Karpas-422 (cell line): ENCODE data around the gene NPEPPS. TPM values are rescaled to one million over a fixed set of nuclear protein-coding genes. Genes with fewer than 3 reads are reported as not detected.
A peak's percentile ranks its signal among the peaks of the same experiment; 100 is the strongest.

ENCODE experiments used
- DNase-seq: peaks from one replicate; pipeline ENCODE4 v3.0.0-alpha.2; 2015
- H2AFZ ChIP-seq: fragments of 200-600 bp; sonication (generic); 2 replicates; pipeline ENCODE4 v1.6.1; 2014; ENCODE audit warnings: antibody characterized with exemption, low read length, mixed read lengths
- H3K27ac ChIP-seq: fragments of 200-600 bp; sonication (generic); 2 replicates; pipeline ENCODE4 v1.5.1; 2014; ENCODE audit warnings: mild to moderate bottlenecking, low read length, moderate library complexity
- H3K27me3 ChIP-seq: fragments of 200-600 bp; sonication (generic); 2 replicates; pipeline ENCODE4 v1.6.1; 2014; ENCODE audit warnings: low read length, mixed read lengths
- H3K36me3 ChIP-seq: fragments of 200-600 bp; sonication (generic); 2 replicates; pipeline ENCODE4 v1.6.1; 2014; ENCODE audit warnings: low read length, mixed read lengths; ENCODE audit not compliant: insufficient read depth
- H3K4me1 ChIP-seq: fragments of 200-600 bp; sonication (generic); 2 replicates; pipeline ENCODE4 v1.6.1; 2014; ENCODE audit warnings: mild to moderate bottlenecking, low read length, mixed read lengths
- H3K4me2 ChIP-seq: fragments of 200-600 bp; sonication (generic); 2 replicates; pipeline ENCODE4 v1.6.1; 2014; ENCODE audit warnings: low read length, low read depth, mild to moderate bottlenecking; ENCODE audit not compliant: poor library complexity, severe bottlenecking
- H3K4me3 ChIP-seq: fragments of 200-600 bp; sonication (generic); 2 replicates; pipeline ENCODE4 v1.5.1; 2014; ENCODE audit warnings: mild to moderate bottlenecking, antibody characterized with exemption, low read length, mixed read lengths
- H3K79me2 ChIP-seq: fragments of 200-600 bp; sonication (generic); 2 replicates; pipeline ENCODE4 v1.6.1; 2014; ENCODE audit warnings: mild to moderate bottlenecking, low read length, mixed read lengths
- H3K9ac ChIP-seq: fragments of 200-600 bp; sonication (generic); 2 replicates; pipeline ENCODE4 v1.6.0; 2014; ENCODE audit warnings: low read length
- H3K9me2 ChIP-seq: fragments of 200-600 bp; sonication (generic), shearing (Covaris generic); replicated peaks from 2 replicates; pipeline ENCODE4 v1.6.0; 2014; ENCODE audit warnings: mild to moderate bottlenecking, low read length, moderate library complexity; ENCODE audit not compliant: insufficient read depth
- H3K9me3 ChIP-seq: fragments of 300-700, 200-600 bp; sonication (generic); 2 replicates; pipeline ENCODE4 v1.6.1; 2014; ENCODE audit warnings: low read length, mixed read lengths
- H4K20me1 ChIP-seq: fragments of 200-600 bp; sonication (generic); 2 replicates; pipeline ENCODE4 v1.6.1; 2014; ENCODE audit warnings: mild to moderate bottlenecking, antibody characterized with exemption, low read length, low read depth; ENCODE audit not compliant: insufficient read depth
- total RNA-seq: library from RNA; depleted of rRNA; stranded (reverse); fragments of >200 nt; shearing (Covaris generic); gene quantifications from 2 replicates; pipeline ENCODE4 v1.2.3, GENCODE V29; 2014; ENCODE audit warnings: low replicate concordance

The NPEPPS gene
- total RNA-seq, 1 experiment from 2014 or later = 64.4 TPM

DNA sequence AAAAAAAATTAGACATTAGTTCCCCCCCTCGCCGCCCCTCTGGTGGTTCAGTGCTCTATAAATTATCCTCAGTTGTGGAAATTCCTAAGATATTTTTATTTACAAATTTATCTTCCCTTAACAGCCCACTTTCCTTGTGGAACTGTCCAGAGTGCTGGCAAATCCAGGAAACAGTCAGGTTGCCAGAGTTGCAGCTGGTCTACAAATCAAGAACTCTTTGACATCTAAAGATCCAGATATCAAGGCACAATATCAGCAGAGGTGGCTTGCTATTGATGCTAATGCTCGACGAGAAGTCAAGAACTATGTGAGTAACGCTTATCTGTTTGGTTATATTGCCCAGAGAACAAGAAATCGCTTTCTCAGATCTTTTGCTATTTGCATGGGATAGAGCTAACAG, 121.7 kb downstream of the NPEPPS start:
- no peak overlapping the region for H3K27ac ChIP-seq

DNA sequence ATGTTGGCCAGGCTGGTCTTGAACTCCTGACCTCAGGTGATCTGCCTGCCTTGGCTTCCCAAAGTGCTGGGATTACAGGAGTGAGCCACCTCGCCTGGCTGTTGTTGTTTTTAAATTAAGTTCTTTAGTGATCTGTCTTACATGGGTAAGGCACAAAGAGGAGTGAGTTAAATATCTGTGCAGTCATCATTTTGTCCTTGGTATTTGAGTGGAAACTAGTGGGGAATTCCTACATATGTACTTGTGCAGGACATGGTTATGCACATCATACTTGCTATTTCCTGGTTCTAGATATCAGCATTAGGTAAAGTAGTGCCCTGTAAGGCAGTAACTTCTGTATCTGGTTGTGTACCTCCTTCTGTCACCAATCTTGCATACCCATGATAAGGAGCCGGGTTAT, 122.5 kb downstream of the NPEPPS start:
- no peaks in the 10 kb centered on the region for H3K9me3 ChIP-seq
- no peak overlapping the region for H3K9ac ChIP-seq
- no peak overlapping the region for H3K4me3 ChIP-seq
- H4K20me1 ChIP-seq = peaks cover 27% of the 10 kb centered on the region
- H3K4me2 ChIP-seq = no peak overlapping the region
- peaks cover 76% of the 10 kb centered on the region for H3K79me2 ChIP-seq
- DNase-seq = no peak
- no peaks in the 10 kb centered on the region for H3K27me3 ChIP-seq
- no peaks in the 10 kb centered on the region for H3K9me2 ChIP-seq
- no peak overlapping the region for H2AFZ ChIP-seq
- H3K27ac ChIP-seq = no peak overlapping the region
- H3K36me3 ChIP-seq = peaks cover 69% of the 10 kb centered on the region
- H3K4me1 ChIP-seq = peaks cover 69% of the 10 kb centered on the region

More for the DNA sequence above, 121.7 kb downstream of the NPEPPS start:
- Histone ChIP-seq H4K20me1 (peaks cover 22% of the 10 kb centered on the region), H3K4me2 (peak overlapping the region; percentile 100), H2AFZ (no peak overlapping the region), H3K79me2 (peaks cover 67% of the 10 kb centered on the region), H3K4me1 (peaks cover 63% of the 10 kb centered on the region), H3K27me3 (no peaks in the 10 kb centered on the region), H3K9ac (no peak overlapping the region), H3K36me3 (peaks cover 61% of the 10 kb centered on the region), H3K4me3 (no peak overlapping the region), H3K9me2 (no peaks in the 10 kb centered on the region), H3K9me3 (no peaks in the 10 kb centered on the region)
- no peak for DNase-seq

DNA sequence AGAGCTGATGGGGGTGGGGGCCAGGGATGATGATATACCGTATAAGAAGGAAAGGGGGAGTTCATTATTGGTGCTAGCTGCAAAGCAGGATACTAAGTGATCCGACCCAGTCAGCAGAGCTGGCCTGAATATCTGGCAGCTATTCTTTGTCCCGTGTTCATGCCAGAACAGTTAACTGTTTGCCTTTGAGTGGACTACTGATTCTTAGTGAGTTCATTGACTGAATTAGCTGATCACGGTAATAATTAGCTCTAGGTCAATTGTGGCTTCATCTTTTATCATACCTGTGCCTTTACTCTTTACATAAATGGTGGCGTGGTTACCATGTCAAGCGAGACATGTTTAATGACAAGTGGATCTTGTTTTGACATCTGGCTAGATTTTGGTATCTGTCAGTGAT, 124.1 kb downstream of the NPEPPS start:
- no peak overlapping the region for H3K27ac ChIP-seq
- H3K9ac ChIP-seq = no peak overlapping the region
- peaks cover 75% of the 10 kb centered on the region for H3K36me3 ChIP-seq
- no peak overlapping the region for H3K4me3 ChIP-seq
- DNase-seq = no peak
- no peak overlapping the region for H2AFZ ChIP-seq
- H4K20me1 ChIP-seq = peaks cover 33% of the 10 kb centered on the region
- H3K9me2 ChIP-seq = no peaks in the 10 kb centered on the region
- no peaks in the 10 kb centered on the region for H3K27me3 ChIP-seq
- no peaks in the 10 kb centered on the region for H3K9me3 ChIP-seq
- H3K79me2 ChIP-seq = peaks cover 81% of the 10 kb centered on the region
- H3K4me2 ChIP-seq = no peak overlapping the region
- peaks cover 76% of the 10 kb centered on the region for H3K4me1 ChIP-seq

DNA sequence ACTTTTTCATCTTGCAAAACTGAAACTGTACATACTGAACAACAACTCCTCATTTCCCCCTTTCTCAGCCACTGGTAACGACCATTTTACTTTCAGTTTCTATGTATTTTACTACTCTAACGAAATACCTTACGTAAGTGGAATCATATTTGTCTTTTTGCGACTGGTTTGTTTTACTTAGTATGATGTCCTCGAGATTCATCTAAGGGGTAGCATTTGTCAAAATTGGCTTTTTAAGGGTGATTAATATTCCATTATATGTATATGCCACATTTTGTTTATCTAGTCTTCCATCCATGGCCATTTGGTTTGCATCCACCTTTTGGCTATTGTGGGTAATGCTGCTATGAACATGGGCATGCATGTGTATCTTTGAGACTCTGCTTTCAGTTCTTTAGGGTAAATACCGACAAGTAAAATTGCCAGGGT, 129.2 kb downstream of the NPEPPS start:
- no peaks in the 10 kb centered on the region for H3K9me3 ChIP-seq
- peak overlapping the region; percentile 56 for H3K27ac ChIP-seq
- no peak overlapping the region for H3K9ac ChIP-seq
- no peak for DNase-seq
- H3K4me1 ChIP-seq = peaks cover 80% of the 10 kb centered on the region
- H3K9me2 ChIP-seq = no peaks in the 10 kb centered on the region
- peaks cover 71% of the 10 kb centered on the region for H3K36me3 ChIP-seq
- H3K79me2 ChIP-seq = peaks cover 59% of the 10 kb centered on the region
- H2AFZ ChIP-seq = no peak overlapping the region
- no peak overlapping the region for H3K4me3 ChIP-seq
- H3K27me3 ChIP-seq = no peaks in the 10 kb centered on the region
- peaks cover 42% of the 10 kb centered on the region for H4K20me1 ChIP-seq
- H3K4me2 ChIP-seq = peak overlapping the region; percentile 20

DNA sequence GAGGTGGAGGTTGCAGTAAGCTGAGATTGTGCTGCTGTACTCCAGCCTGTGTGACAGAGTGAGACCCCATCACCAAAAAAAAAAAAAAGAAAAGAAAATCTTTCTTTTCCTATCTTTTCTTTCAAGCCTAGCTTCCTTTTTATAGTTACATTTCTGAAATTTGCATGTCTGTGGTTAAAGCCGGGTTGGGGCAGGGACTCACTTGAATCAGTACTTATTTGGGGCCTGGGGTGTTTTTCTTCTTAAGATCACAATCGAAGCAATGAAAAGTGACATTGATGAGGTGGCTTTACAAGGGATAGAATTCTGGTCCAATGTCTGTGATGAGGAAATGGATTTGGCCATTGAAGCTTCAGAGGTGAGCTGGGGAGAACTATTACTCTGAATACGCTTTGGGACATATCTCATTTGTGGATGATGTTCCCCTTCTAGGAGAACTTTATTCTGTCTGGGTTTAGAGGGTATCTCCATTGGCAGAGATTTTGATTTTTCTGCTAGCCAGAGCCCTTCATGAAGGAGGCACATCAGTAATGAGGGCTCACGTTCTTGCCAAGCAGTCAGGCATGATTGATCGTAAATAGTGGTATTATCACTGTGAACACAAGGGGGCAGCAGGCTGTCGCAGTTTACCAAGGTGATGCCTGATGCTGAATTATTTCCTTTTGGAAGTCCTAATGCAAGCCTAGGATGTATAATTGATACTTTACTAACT, 133.2 kb downstream of the NPEPPS start:
- H4K20me1 ChIP-seq = peaks cover 41% of the 10 kb centered on the region
- no peaks in the 10 kb centered on the region for H3K9me3 ChIP-seq
- no peaks in the 10 kb centered on the region for H3K27me3 ChIP-seq
- H3K4me3 ChIP-seq = no peak overlapping the region
- no peak overlapping the region for H3K9ac ChIP-seq
- peaks cover 47% of the 10 kb centered on the region for H3K4me1 ChIP-seq
- peak overlapping the region; percentile 34 for H3K27ac ChIP-seq
- no peaks in the 10 kb centered on the region for H3K9me2 ChIP-seq
- H3K4me2 ChIP-seq = peak overlapping the region; percentile 14
- DNase-seq = peak; percentile 86
- H3K36me3 ChIP-seq = peaks cover 64% of the 10 kb centered on the region
- no peak overlapping the region for H2AFZ ChIP-seq
- peaks cover 42% of the 10 kb centered on the region for H3K79me2 ChIP-seq

DNA sequence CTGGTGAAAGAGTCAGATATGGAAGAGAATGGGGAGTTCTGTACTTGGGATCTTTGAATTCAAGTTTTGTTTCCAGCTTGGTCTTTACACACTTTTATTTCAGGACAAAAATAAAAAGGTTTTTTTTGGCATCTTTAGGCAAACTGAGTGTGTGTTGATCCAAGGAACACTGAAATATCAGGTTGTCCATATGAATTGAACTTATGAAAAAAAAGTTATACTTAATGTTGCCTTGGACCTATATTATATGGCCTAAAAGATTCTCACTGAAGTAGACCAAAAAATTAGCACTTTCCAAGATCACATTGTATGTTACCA, 133.7 kb downstream of the NPEPPS start:
- Histone ChIP-seq H3K79me2 (peaks cover 42% of the 10 kb centered on the region), H3K4me1 (peaks cover 44% of the 10 kb centered on the region), H3K27ac (no peak overlapping the region), H3K9me3 (no peaks in the 10 kb centered on the region), H3K9ac (no peak overlapping the region), H4K20me1 (peaks cover 41% of the 10 kb centered on the region), H3K4me2 (no peak overlapping the region), H3K36me3 (peaks cover 69% of the 10 kb centered on the region), H2AFZ (no peak overlapping the region), H3K27me3 (no peaks in the 10 kb centered on the region), H3K9me2 (no peaks in the 10 kb centered on the region), H3K4me3 (no peak overlapping the region)
- no peak for DNase-seq

DNA sequence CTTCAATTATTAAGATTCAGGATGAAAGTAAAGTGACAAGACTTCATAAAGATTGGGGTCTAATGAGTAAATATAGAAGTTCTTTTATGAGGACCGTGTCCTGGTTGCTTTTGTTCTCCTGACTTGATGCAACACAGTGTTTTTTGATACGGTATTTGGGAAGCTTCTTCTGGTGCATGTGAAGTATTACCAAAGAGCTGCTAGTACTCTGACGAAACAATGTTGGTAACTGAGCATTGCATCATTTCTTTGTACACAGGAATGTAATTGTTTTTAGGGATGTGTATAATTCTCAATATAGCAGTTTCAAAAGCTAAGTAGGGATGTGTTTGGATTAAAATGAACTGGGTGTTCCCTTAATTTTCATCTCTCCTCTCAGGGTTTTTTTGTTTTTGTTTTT, 134.7 kb downstream of the NPEPPS start:
- no peaks in the 10 kb centered on the region for H3K27me3 ChIP-seq
- no peak overlapping the region for H2AFZ ChIP-seq
- no peak overlapping the region for H3K4me3 ChIP-seq
- H4K20me1 ChIP-seq = peaks cover 34% of the 10 kb centered on the region
- no peaks in the 10 kb centered on the region for H3K9me3 ChIP-seq
- peaks cover 71% of the 10 kb centered on the region for H3K36me3 ChIP-seq
- H3K27ac ChIP-seq = no peak overlapping the region
- no peak overlapping the region for H3K4me2 ChIP-seq
- H3K9me2 ChIP-seq = no peaks in the 10 kb centered on the region
- H3K9ac ChIP-seq = no peak overlapping the region
- peaks cover 34% of the 10 kb centered on the region for H3K79me2 ChIP-seq
- H3K4me1 ChIP-seq = peaks cover 33% of the 10 kb centered on the region
- DNase-seq = no peak

DNA sequence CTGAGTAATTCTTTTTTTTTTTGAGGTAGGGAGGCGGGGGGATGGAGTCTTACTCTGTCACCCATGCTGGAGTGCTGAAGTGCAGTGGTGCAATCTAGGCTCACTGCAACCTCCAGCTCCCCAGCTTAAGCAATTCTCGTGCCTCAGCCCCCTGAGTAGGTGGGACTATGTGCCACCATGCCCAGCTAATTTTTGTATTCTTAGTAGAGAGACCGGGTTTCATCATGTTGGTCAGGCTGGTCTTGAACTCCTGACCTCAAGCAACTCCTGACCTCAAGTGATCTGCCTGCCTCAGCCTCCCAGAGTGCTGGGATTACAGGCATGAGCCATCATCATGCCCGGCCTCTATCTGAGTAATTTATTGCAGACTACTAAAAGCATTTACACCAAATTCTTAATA, 138.2 kb downstream of the NPEPPS start:
- Histone ChIP-seq H3K36me3 (peaks cover 80% of the 10 kb centered on the region), H3K9ac (no peak overlapping the region), H3K9me2 (no peaks in the 10 kb centered on the region), H3K4me2 (no peak overlapping the region), H3K79me2 (peaks cover 27% of the 10 kb centered on the region), H3K27me3 (no peaks in the 10 kb centered on the region), H4K20me1 (peaks cover 24% of the 10 kb centered on the region; the same call in 1 of the 2 replicates), H3K4me1 (peaks cover 2% of the 10 kb centered on the region), H3K27ac (no peak overlapping the region), H3K4me3 (no peak overlapping the region), H3K9me3 (no peaks in the 10 kb centered on the region), H2AFZ (no peak overlapping the region)
- DNase-seq = no peak
